Inflammatory macrophage treated with lipopolysaccharide for 4 hours (primary cell): Measurements from ENCODE around the gene CCDC196.
"Not testable (repeated sequence)": the region's sequence is repeated elsewhere in the genome, so short reads cannot be mapped to it uniquely, and the experiment has no call there.

Source experiments
- DNase-seq: peaks from one replicate; pipeline ENCODE4 v3.0.0-alpha.2; 2020

The CCDC196 gene

GRCh38 chr14:66496188-66496807 is 10.1 kb downstream of the CCDC196 start:
- no peak for DNase-seq

DNA sequence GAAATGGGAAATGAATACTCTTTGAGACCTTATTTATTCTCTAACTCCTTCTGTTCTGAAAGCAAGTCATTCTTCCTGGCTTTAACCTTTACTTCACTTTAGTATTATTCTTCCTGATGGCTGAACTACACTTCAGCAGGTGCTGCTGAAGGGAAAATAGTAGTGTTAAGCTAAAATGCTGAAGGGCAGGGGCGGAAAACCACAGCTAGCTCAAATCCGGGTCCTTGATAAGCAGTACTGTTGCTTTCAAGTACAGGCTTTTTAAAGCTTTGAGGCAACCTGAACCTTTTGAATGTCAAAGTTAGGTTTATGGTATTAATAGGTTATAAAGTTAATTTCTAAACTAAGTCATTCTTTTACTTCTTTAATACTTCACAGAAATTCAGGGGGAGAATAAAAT is 10.7 kb downstream of the CCDC196 start:
- no peak for DNase-seq

- no peak for DNase-seq
Measured at GRCh38 chr14:66498311-66498710, 12.1 kb downstream of the CCDC196 start.

- DNase-seq = no peak
Measured at GRCh38 chr14:66501592-66501991, 15.4 kb downstream of the CCDC196 start.

DNA sequence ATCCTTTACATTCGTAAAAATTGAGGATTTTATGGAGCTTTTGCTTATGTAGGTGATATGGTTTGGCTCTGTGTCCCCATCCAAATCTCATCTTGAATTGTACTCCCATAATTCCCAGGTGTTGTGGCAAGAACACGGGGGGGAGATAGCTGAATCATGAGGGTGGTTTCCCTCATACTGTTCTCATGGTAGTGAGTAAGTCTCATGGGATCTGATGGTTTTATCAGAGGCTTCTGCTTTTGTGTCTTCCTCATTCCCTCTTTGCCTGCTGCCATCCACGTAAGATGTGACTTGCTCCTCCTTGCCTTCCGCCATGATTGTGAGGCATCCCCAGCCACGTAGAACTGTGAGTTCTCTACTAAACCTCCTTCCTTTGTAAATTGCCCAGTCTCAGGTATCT is 16.7 kb downstream of the CCDC196 start:
- peak; percentile 67 for DNase-seq

GRCh38 chr14:66503532-66503931 is 17.4 kb downstream of the CCDC196 start:
- DNase-seq = no peak

DNA sequence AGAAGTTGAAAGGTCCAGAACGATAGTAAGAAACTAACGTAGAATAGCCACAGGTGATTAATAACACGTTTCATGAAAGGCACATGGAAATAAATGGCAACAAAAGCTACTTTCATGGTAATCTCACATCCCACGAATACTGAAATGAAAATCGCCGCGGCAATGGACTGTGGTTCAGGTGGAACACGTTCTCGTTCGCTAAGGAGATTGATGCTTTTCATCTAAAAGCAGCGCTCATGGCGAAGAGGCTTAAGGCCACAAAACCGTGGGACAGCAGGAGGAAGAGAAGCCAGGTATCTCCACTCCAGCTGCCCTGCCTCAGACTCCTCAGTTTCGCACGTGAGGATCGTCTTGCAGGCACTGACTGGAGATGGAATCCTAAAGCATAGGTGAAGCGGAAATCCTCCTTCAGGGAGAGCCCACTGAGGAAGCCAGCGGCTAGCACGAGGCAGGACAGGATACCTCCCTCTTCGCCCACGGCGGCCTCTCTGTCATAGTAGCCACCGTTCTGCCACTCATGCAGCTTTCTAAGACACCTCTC is 21.1 kb downstream of the CCDC196 start:
- DNase-seq = no peak

DNA sequence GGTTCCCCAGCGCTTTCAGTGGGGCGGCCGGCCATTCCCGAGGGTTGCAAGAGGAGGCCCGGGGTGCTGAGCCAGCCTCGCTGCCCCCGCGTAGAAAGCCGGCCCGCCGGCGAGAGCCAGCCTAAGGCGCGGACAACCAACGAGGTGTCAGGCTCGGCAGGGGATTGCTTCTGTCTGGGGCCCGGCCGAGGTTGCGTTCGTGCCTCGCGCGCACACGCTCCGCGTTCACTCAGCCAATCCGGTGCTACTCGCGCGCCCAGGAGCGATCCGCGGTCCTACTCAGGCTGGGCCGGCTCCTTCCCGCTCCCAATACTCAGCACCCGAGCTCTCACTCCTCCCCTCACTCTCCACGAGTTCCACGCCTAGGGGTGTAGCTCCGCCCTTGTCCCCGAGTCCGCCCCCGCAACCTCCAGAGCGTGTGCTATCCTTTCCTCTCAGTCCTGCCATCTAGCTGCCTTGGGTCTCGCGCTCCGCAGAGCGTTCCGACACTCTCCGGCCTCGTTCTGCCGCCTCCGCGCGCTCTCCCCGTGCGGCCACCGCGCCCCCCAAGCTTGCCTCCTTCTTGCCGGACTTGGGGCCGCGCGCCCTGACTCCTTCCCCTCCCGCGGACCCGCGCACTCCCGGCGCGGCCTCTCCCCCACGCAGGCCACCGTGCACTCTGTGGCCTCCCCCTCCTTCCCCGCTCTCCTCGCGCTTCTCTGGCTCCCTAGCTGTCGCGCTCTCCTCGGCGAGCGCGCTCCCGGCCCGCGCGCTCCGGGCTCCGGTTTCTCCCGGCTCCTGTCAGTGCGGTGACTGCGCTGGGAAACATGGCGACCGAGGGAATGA is 21.8 kb downstream of the CCDC196 start, which contains the start of gene GPHN:
GPHN (plus strand) TSS at position 426 of the 825 bp plus-strand sequence.
- DNase-seq = peak; percentile 96

DNA sequence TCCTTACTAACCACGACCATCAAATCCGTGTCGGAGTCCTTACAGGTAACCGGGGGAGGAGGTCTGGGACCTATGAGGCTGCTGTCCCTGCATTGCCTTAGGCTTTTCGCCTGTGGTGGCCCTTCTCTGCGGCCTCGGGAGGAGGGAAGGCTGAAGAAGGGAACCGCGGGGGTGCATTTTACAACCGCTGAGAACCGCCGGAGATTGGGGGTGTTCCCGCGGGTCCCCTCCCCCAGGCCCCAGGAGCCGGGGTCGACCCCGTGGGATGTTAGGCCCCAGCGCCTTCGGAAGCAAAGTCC is 22.3 kb downstream of the CCDC196 start:
- no peak for DNase-seq

DNA sequence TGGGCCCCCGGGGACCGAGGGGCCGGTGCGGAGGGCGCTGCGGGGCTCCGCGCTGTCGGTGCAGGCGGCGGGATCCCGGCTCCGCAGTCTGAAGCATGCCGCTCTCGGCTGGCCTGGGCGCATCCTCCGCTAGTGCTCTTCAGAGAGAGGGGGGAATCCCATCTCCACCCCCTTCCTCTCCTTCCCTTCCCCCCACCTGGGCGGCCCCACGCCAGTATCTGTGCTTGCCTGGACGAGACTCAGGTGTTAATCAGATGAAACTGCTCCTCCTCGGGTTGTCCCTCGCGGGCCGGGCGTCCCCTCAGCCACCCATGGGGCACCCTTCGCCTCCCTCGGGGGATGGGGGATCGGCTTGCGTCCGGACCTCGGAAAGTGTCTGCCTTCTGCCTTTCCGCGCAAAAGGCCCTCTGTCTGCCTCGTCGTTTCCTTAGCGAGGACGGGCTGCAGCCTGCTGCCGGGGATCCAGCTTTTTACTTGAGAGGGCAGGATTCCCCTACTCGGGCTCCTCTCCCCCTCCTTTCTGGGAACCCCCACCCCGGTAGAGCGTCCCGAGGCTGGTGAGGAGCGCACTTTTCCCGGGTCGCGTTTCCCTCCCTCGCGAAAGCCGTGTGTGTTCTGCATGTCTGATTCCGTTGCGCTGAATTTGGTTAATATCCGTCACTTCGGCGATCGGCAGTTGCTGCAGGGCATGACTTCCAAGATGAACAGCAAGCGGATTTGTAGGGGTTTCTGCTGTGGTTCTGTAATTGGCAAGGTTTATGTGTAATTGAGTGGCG is 22.9 kb downstream of the CCDC196 start:
- peak; percentile 12 for DNase-seq

GRCh38 chr14:66509874-66510273 is 23.7 kb downstream of the CCDC196 start:
- no peak for DNase-seq

DNA sequence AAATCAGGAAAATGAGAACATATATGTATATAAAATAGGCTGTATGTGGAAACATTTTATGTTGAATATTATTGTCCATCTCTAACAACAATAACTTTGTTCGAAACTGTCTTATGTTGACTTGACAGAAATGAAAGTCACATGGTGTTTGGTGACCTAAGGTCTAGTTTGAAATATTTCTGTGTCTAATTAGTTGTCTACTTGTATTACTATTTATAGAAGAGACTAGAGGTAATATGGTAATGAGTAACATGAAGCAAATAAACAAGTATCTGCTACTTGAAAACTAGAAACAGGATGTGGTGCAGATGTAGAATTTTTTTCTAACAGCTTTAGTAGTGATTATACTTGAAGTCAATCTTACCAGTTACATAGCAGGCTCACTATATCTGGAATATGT is 25.7 kb downstream of the CCDC196 start:
- no peak for DNase-seq

- peak; percentile 88 for DNase-seq
Measured at GRCh38 chr14:66514213-66514612, 28.0 kb downstream of the CCDC196 start.

DNA sequence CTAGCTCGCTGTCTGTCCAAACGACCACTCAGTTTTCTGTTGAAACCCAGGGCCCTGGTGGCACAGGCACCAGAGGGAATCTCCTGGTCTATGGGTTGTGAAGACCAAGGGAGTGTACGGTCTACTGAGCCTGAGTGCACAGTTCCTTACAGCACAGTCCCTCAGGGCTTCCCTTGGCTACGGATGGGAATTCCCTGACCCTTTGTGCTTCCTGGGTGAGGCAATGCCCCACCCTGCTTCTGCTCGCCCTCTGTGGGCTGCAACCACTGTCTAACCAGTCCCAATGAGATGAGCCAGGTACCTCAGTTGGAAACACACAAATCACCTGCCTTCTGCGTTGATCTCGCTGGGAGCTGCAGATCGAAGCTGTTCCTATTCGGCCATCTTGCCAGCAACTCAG is 44.4 kb downstream of the CCDC196 start:
- no peak for DNase-seq

- DNase-seq = no peak
Measured at GRCh38 chr14:66539034-66539433, 52.9 kb downstream of the CCDC196 start.

- DNase-seq = no peak
Measured at GRCh38 chr14:66540038-66540437, 53.9 kb downstream of the CCDC196 start.

DNA sequence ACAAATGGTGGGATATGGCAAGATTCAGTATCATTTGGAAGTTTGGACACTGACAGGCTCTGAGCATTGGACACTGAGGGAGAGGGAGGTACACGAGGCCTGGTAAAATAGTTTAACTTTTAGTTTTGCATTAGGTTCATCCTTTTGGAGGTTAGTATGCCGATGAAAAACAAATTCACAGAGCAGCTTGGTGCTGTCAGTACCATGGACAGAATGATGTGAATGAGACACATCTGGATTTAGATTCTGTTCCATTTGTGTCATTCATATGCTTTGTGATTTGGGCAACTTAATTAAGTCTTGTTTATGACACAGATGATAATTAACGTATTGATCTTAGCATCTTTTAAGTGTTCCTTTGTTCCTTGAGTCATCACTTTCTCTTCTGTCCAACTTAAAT is 55.5 kb downstream of the CCDC196 start:
- no peak for DNase-seq

DNA sequence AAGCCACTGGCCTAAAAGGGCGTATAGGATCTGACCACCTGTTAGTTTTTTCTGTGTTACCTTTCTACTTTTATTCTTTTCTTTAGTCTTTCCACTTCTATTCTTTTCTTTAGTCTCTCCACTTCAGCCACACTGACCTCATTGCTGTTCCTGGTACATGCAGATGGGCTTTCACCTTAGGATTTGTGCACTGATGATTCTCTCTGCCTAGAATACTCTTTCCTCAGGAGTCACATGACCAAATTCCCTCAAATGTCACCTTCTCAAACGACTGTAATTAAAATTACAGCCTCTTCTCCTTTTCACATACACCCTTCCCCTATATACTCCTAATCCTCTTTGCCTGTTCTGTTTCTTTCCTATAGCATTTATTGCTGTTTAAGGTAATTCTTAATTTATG is 57.8 kb downstream of the CCDC196 start:
- no peak for DNase-seq

- not testable (repeated sequence) for DNase-seq
Measured at GRCh38 chr14:66545191-66545590, 59.0 kb downstream of the CCDC196 start.

DNA sequence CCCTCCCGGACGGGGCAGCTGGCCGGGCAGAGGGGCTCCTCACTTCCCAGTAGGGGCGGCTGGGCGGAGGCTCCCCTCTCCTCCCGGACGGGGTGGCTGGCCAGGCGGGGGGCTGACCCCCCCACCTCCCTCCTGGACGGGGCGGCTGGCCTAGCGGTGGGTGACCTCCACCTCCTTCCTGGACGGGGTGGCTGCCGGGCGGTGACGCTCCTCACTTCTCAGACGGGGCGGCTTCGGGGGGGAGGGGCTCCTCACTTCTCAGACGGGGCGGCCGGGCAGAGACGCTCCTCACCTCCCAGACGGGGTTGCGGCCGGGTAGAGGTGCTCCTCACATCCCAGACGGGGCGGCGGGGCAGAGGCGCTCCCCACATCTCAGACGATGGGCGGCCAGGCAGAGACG is 59.6 kb downstream of the CCDC196 start:
- not testable (repeated sequence) for DNase-seq
